GM06990 (cell line): Measurements from ENCODE around the gene NCAM1.
"Not testable (repeated sequence)": the region's sequence is repeated elsewhere in the genome, so short reads cannot be mapped to it uniquely, and the experiment has no call there.

Source experiments
- DNase-seq: peaks from one replicate; pipeline ENCODE4 v3.0.0-alpha.2; 2011; ENCODE audit not compliant: insufficient read length; ENCODE audit errors: extremely low read depth
- H3K27me3 ChIP-seq: replicated peaks from 2 replicates; pipeline ENCODE4 v1.6.0; 2011; ENCODE audit warnings: low read length; ENCODE audit not compliant: control insufficient read depth, insufficient read depth
- H3K36me3 ChIP-seq: 2 replicates; pipeline ENCODE4 v1.5.1; 2011; ENCODE audit warnings: low read length; ENCODE audit not compliant: control insufficient read depth, insufficient read depth
- H3K4me3 ChIP-seq: replicated peaks from 2 replicates; pipeline ENCODE4 v1.5.1; 2011; ENCODE audit warnings: low read depth, mild to moderate bottlenecking, control low read depth, low read length
- CTCF ChIP-seq: IDR thresholded peaks from 2 replicates; pipeline ENCODE4 v1.5.1; 2011; ENCODE audit warnings: low read length, control low read depth, mild to moderate bottlenecking, inconsistent platforms; ENCODE audit not compliant: insufficient read depth, poor library complexity, severe bottlenecking

NCAM1 gene

GRCh38 chr11:112961146-112961668 is at the start of gene NCAM1:
Gene NCAM1, plus strand, starts transcription at chr11:112961420.
- H3K4me3 ChIP-seq = peak within 1 kb of the TSS; percentile 27
- no peak for TF ChIP-seq CTCF
- DNase-seq = peak; percentile 29
- no peaks in the 10 kb centered on the region for H3K36me3 ChIP-seq
- no peaks in the 10 kb centered on the region; the same call in 1 of the 2 replicates for H3K27me3 ChIP-seq

- no peak for TF ChIP-seq CTCF
- Histone ChIP-seq H3K27me3 (no peaks in the 10 kb centered on the region; the same call in 1 of the 2 replicates), H3K36me3 (no peaks in the 10 kb centered on the region), H3K4me3 (no peak overlapping the region)
- DNase-seq = no peak
Measured at GRCh38 chr11:112922606-112923005, 38.6 kb upstream of the NCAM1 start.

GRCh38 chr11:112924836-112925235 is 36.4 kb upstream of the NCAM1 start:
- DNase-seq, H3K4me3 ChIP-seq, H3K27me3 ChIP-seq, H3K36me3 ChIP-seq: not testable (repeated sequence)

- no peak for DNase-seq
- H3K36me3 ChIP-seq = no peaks in the 10 kb centered on the region
- no peak for TF ChIP-seq CTCF
- H3K4me3 ChIP-seq = no peak overlapping the region
- H3K27me3 ChIP-seq = no peaks in the 10 kb centered on the region; the same call in none of the 2 replicates
Measured at GRCh38 chr11:112925516-112926310, 35.5 kb upstream of the NCAM1 start.

GRCh38 chr11:112928136-112928535 is 33.1 kb upstream of the NCAM1 start:
- TF ChIP-seq CTCF = no peak
- Histone ChIP-seq H3K36me3 (no peaks in the 10 kb centered on the region), H3K27me3 (no peaks in the 10 kb centered on the region; the same call in none of the 2 replicates), H3K4me3 (no peak overlapping the region)
- DNase-seq = no peak

- Histone ChIP-seq H3K36me3 (no peaks in the 10 kb centered on the region), H3K4me3 (no peak overlapping the region), H3K27me3 (no peaks in the 10 kb centered on the region; the same call in none of the 2 replicates)
- no peak for DNase-seq
- no peak for TF ChIP-seq CTCF
Measured at GRCh38 chr11:112929432-112929831, 31.8 kb upstream of the NCAM1 start.
